Uterus (tissue), 4 donors: ENCODE data around the gene CDC27. TPM values are rescaled to one million over a fixed set of nuclear protein-coding genes. Genes with fewer than 3 reads are reported as not detected.

Experiments
- DNase-seq, 2 donors: peaks; one replicate each; pipeline ENCODE4 v3.0.0-alpha.2; 2019 to 2020
- H3K27ac ChIP-seq, 2 donors: fragments of 200-600 bp; sonication (generic); 1 replicate in 1 of 2; 2 replicates in 1 of 2; pipeline ENCODE4 v1.5.1; 2016 to 2018
- H3K27me3 ChIP-seq, 2 donors: fragments of 200-600 bp; sonication (generic); one replicate each; pipeline ENCODE4 v1.5.1; 2018 to 2019; ENCODE audit warnings: control low read depth in 1 of 2
- H3K36me3 ChIP-seq, 2 donors: fragments of 200-600 bp; sonication (generic); one replicate each; pipeline ENCODE4 v1.5.1; 2019; ENCODE audit warnings: control low read depth in 1 of 2
- H3K4me1 ChIP-seq, 2 donors: fragments of 200-600 bp; sonication (generic); one replicate each; pipeline ENCODE4 v1.5.1; 2018 to 2019; ENCODE audit warnings: control low read depth in 1 of 2
- H3K4me3 ChIP-seq, 2 donors: fragments of 200-600 bp; sonication (generic); 1 replicate in 1 of 2; 2 replicates in 1 of 2; pipeline ENCODE4 v1.5.1; 2018 to 2019; ENCODE audit warnings: mild to moderate bottlenecking in 1 of 2
- H3K9me3 ChIP-seq, 2 donors: fragments of 200-600 bp; sonication (generic); one replicate each; pipeline ENCODE4 v1.5.1; 2019; ENCODE audit warnings: control low read depth in 1 of 2
- CTCF ChIP-seq, 4 experiments: fragments of 200-600 bp in 2 of 4; fragments of 450-650 bp in 2 of 4; sonication (generic) in 2 of 4; IDR thresholded peaks; one replicate each; pipeline ENCODE4 v1.5.1; 2016 to 2019; ENCODE audit warnings: antibody characterized with exemption in 4 of 4, mild to moderate bottlenecking in 2 of 4, moderate library complexity in 1 of 4
- POLR2A ChIP-seq, 2 donors: fragments of 450-650 bp; IDR thresholded peaks; one replicate each; pipeline ENCODE4 v1.6.1; 2016; ENCODE audit warnings: antibody characterized with exemption in 2 of 2, mild to moderate bottlenecking in 1 of 2, moderate library complexity in 1 of 2
- intact Hi-C: fragments of 100-400 bp; cut with DNase I; formaldehyde crosslinking; loops from one replicate; pipeline ENCODE4 v1.15.1; 2023; ENCODE audit warnings: low total_unique reads
- total RNA-seq, 4 donors: library from RNA; depleted of rRNA in 3 of 4; stranded (reverse); fragments of >200 nt in 3 of 4; gene quantifications; one replicate each; pipeline versions ENCODE4 v1.1.0 to v1.2.4, GENCODE V29; 2014 to 2023
- donor health status: DM: yes; HTN: yes; CAD: no.

CDC27 gene
- total RNA-seq, 4 donors from 2014 or later = 87.1 to 129 (median 108) TPM

GRCh38 chr17:47208744-47209488, 19.8 kb upstream of the CDC27 start, which contains the start of gene MYL4:
Gene MYL4 (plus strand): TSS chr17:47209348. CDS start chr17:47209423, 75 bp downstream.
- Histone ChIP-seq H3K4me1 (no peaks in the 10 kb centered on the region), H3K27ac (no peak within 1 kb of the TSS), H3K4me3 (no peak within 1 kb of the TSS), H3K27me3 (no peaks in the 10 kb centered on the region), H3K36me3 (no peaks in the 10 kb centered on the region), H3K9me3 (no peaks in the 10 kb centered on the region)
- TF ChIP-seq CTCF (IDR thresholded peaks at IDR 0.05) (no peak), POLR2A (IDR thresholded peaks at IDR 0.05) (no peak)
- intact Hi-C loops = no loop called here
- no peak for DNase-seq

GRCh38 chr17:47207143-47208067, 18.3 kb upstream of the CDC27 start:
- Histone ChIP-seq H3K27ac (no peak overlapping the region), H3K4me3 (no peak overlapping the region), H3K27me3 (no peaks in the 10 kb centered on the region), H3K36me3 (no peaks in the 10 kb centered on the region), H3K9me3 (no peaks in the 10 kb centered on the region), H3K4me1 (no peaks in the 10 kb centered on the region)
- no peak for DNase-seq
- intact Hi-C loops = no loop called here
- TF ChIP-seq CTCF (IDR thresholded peaks at IDR 0.05) = no peak

- Histone ChIP-seq H3K27ac (peak overlapping the region; percentile 49 to 75), H3K27me3 (no peaks in the 10 kb centered on the region), H3K36me3 (no peaks in the 10 kb centered on the region), H3K9me3 (no peaks in the 10 kb centered on the region), H3K4me3 (no peak overlapping the region), H3K4me1 (no peaks in the 10 kb centered on the region)
- peak in 1 of 2 donors; percentile 46 for DNase-seq
- no peak for TF ChIP-seq CTCF (IDR thresholded peaks at IDR 0.05)
- TF ChIP-seq POLR2A (IDR thresholded peaks at IDR 0.05) = no peak
- intact Hi-C loops = no loop called here
Measured at GRCh38 chr17:47205419-47205963, 16.4 kb upstream of the CDC27 start.

GRCh38 chr17:47204722-47205418, 15.8 kb upstream of the CDC27 start:
- no peak for TF ChIP-seq POLR2A (IDR thresholded peaks at IDR 0.05)
- no peak for TF ChIP-seq CTCF (IDR thresholded peaks at IDR 0.05)
- no peaks in the 10 kb centered on the region for H3K9me3 ChIP-seq
- H3K36me3 ChIP-seq = no peaks in the 10 kb centered on the region
- H3K4me3 ChIP-seq = no peak overlapping the region
- H3K27ac ChIP-seq = peak overlapping the region; percentile 49 to 75
- H3K27me3 ChIP-seq = no peaks in the 10 kb centered on the region
- H3K4me1 ChIP-seq = no peaks in the 10 kb centered on the region
- no peak for DNase-seq
- intact Hi-C loops = no loop called here
